Stimulated activated CD8-positive, alpha-beta memory T cell treated with anti-CD3 and anti-CD28 coated beads, Interleukin-7, amount 100 ng/mL, for 24 hours (primary cell): ENCODE data around the gene CARS1.

ENCODE experiments used
- DNase-seq: peaks from one replicate; pipeline ENCODE4 v3.0.0-alpha.2; 2020; ENCODE audit warnings: low read depth

The CARS1 gene

GRCh38 chr11:3057069-3057963, at the start of gene CARS1:
Gene CARS1 (minus strand): TSS chr11:3057423. CDS start chr11:3057367, 56 bp downstream.
- DNase-seq = peak; percentile 87

- DNase-seq = no peak
Observed at GRCh38 chr11:3105791-3106735, 48.8 kb upstream of the CARS1 start.

- no peak for DNase-seq
Observed at GRCh38 chr11:3104961-3105790, 48.0 kb upstream of the CARS1 start.

GRCh38 chr11:3104051-3104714, 47.0 kb upstream of the CARS1 start:
- DNase-seq = no peak

- DNase-seq = no peak
Observed at GRCh38 chr11:3103076-3103475, 45.9 kb upstream of the CARS1 start.

- DNase-seq = no peak
Observed at GRCh38 chr11:3102641-3102921, 45.4 kb upstream of the CARS1 start.

GRCh38 chr11:3101921-3102640, 44.9 kb upstream of the CARS1 start:
- DNase-seq = no peak

- no peak for DNase-seq
Observed at GRCh38 chr11:3099178-3099577, 42.0 kb upstream of the CARS1 start.

GRCh38 chr11:3096909-3097530, 39.8 kb upstream of the CARS1 start:
- DNase-seq = no peak

GRCh38 chr11:3095712-3096361, 38.6 kb upstream of the CARS1 start:
- DNase-seq = no peak

- no peak for DNase-seq
Observed at GRCh38 chr11:3094223-3094824, 37.1 kb upstream of the CARS1 start.

- no peak for DNase-seq
Observed at GRCh38 chr11:3093281-3094191, 36.3 kb upstream of the CARS1 start.

- no peak for DNase-seq
Observed at GRCh38 chr11:3092603-3093141, 35.4 kb upstream of the CARS1 start.

GRCh38 chr11:3091846-3092602, 34.8 kb upstream of the CARS1 start:
- peak; percentile 47 for DNase-seq

GRCh38 chr11:3091081-3091845, 34.0 kb upstream of the CARS1 start:
- no peak for DNase-seq

- DNase-seq = no peak
Observed at GRCh38 chr11:3090096-3090901, 33.1 kb upstream of the CARS1 start.
